ENCODE data around the gene NEK6. TPM values are rescaled to one million over a fixed set of nuclear protein-coding genes. Genes with fewer than 3 reads are reported as not detected.

The NEK6 gene
- total RNA-seq, 1 donor from 2014 or later: 125 TPM

DNA sequence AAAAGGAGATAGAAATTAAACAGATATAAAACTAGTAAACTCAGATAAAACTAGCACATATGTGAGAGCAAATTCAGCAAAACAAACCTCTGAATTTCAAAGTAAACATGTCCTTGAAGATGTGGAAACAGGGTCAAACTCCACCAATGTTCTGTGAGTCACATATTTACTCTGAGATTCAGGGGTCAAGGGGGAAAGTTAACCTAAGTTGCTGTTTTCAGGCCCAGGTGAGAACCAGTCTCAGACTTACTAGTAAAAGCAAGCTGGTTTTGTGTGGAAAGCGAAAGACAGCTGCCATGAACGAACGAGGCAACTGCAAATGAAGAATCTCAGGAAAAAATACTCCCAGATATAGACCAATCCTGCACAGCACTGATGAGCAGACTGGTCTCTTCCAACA is 128.5 kb downstream of the NEK6 start:
- no peak overlapping the region for H3K27ac ChIP-seq
- DNase-seq (no peak), ATAC-seq (peak in 1 of 2 donors; percentile 35)
- H3K36me3 ChIP-seq: peaks cover 32% of the 10 kb centered on the region
- no peaks in the 10 kb centered on the region for H3K27me3 ChIP-seq (ENCODE audit: low read depth)
- intact Hi-C loops (cut with DNase I): no loop called here
- H3K4me3 ChIP-seq: no peak overlapping the region
- peaks cover 21% of the 10 kb centered on the region for H3K4me1 ChIP-seq
- no peaks in the 10 kb centered on the region for H3K9me3 ChIP-seq
- TF ChIP-seq, protein P1, sequence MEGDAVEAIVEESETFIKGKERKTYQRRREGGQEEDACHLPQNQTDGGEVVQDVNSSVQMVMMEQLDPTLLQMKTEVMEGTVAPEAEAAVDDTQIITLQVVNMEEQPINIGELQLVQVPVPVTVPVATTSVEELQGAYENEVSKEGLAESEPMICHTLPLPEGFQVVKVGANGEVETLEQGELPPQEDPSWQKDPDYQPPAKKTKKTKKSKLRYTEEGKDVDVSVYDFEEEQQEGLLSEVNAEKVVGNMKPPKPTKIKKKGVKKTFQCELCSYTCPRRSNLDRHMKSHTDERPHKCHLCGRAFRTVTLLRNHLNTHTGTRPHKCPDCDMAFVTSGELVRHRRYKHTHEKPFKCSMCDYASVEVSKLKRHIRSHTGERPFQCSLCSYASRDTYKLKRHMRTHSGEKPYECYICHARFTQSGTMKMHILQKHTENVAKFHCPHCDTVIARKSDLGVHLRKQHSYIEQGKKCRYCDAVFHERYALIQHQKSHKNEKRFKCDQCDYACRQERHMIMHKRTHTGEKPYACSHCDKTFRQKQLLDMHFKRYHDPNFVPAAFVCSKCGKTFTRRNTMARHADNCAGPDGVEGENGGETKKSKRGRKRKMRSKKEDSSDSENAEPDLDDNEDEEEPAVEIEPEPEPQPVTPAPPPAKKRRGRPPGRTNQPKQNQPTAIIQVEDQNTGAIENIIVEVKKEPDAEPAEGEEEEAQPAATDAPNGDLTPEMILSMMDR (IDR thresholded peaks at IDR 0.05): no peak

DNA sequence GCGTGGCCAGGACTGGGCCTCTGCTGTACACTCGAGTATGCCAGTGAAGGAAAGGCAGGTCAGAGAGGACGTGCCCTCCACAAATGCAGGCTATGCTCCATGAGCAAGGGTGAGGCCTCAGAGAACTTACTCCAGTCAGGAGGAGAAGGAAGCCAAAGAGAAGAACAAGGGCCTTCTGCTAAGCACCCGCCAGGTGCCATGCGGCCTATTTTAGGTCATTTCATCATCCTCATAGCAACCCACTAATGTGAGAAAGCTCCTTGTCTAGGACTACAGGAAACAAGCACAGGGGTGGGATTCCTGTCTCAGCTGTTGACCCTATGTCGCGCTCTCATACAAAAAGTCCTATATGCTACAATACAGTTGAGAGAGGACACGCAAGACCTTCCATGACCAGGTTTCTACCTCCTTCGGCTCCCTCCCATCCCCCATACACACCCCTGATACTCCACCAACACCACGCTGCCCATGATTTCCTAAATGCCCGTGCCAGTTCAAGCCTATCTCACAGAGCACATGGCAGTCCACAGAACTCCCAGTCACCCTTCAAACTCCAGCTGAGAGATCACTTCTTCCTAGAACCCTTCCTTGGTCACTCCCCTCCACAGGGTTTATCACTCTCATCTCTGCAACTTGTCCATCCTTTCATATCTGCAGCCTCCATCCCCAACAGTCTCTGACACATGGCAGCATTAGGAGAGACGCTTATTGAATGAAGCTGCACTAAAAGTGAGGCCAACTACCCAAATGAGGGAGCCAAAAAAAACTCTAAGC is 130.7 kb downstream of the NEK6 start:
- Histone ChIP-seq H3K27me3 (ENCODE audit: low read depth) (no peaks in the 10 kb centered on the region), H3K4me3 (no peak overlapping the region), H3K4me1 (peaks cover 41% of the 10 kb centered on the region), H3K27ac (no peak overlapping the region), H3K36me3 (peaks cover 10% of the 10 kb centered on the region), H3K9me3 (no peaks in the 10 kb centered on the region)
- no peak for ATAC-seq
- intact Hi-C loops (cut with DNase I): no loop called here
- no peak for DNase-seq
- TF ChIP-seq, protein P1 (IDR thresholded peaks at IDR 0.05): no peak

DNA sequence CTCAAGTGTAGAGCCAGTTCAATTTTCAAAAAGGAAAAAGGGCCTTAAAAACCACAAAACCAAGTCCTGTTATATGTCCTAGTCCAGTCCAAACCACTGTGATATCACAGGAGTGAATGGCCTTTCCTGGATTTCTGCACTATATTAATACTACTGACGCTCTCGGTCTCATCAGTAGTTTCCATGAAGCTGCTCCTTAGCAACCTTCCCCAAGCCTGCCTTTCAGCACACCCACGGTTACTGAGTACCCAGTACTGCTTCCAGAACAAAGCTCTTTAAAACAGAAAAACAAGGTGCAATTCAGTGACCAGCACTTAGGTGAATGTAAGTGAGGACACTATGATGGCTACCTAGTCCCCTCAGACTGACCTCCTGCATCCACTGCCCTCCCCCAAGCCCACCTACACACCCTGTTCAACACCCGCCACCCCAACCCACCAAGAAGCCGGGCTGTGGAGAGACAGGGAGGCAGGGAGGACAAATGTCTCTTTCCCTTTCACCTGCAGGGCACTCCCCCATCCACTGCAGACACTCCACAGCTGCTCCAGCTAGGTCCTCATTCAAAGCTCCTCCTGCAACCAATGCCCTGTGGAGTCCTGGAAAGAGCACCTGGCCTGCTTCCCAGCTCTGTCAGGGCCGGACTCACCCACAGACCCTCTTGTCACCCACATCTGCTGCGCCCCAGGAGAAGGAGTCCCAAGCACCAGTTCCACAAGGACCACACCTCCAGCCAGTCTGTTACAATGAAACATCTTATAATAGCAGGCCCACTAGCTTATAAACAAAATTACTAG is 131.6 kb downstream of the NEK6 start:
- no peak overlapping the region for H3K4me3 ChIP-seq
- no peak overlapping the region for H3K27ac ChIP-seq
- TF ChIP-seq, protein P1 (IDR thresholded peaks at IDR 0.05): no peak
- ATAC-seq (peak in 1 of 2 donors; percentile 38), DNase-seq (no peak)
- intact Hi-C loops (cut with DNase I): no loop called here
- no peaks in the 10 kb centered on the region for H3K9me3 ChIP-seq
- peaks cover 41% of the 10 kb centered on the region for H3K4me1 ChIP-seq
- peaks cover 9% of the 10 kb centered on the region for H3K36me3 ChIP-seq
- H3K27me3 ChIP-seq (ENCODE audit: low read depth): no peaks in the 10 kb centered on the region

DNA sequence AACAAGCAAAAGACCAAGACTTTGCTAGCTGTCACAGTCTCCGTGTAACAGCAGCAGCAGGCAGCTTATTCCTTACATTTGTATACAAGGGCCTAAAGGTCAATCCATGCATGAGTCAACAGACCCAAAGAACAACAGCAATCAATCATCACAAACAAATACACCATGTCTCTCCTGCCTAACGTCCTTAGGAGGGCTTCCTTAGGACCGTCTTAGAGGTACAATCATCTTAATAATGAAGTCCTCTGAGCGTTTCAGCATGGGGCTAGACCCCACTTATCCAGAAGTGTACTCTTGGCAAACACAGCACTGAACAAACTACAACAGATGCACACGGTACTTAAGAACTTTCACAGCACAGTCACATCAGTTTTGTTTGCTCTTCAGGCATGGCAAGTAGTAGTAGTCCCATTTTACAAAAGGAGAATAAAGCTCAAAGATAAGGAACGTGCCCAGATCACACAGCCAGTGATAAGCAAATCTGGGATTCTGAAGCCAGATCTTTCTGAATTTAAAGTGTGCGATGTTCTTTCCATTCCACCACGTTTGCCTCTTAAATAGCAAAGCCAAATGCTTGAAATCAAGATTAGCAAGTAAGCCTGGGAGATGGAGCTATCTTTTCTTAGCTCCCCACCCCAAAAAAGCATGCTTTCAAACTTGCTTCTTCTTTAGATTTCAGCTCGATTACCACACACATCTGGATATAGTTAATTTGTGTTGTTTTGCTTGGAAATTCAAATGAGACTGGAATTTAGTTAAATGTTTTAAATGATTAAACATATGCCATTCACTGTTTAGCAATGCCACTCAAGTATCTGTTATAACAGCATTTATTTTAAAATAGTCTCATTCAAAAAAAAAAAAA is 133.3 kb downstream of the NEK6 start:
- no peak overlapping the region for H3K27ac ChIP-seq
- intact Hi-C loops (cut with DNase I): no loop called here
- peaks cover 14% of the 10 kb centered on the region for H3K36me3 ChIP-seq
- H3K4me3 ChIP-seq: no peak overlapping the region
- ATAC-seq (peak; percentile 14 to 66), DNase-seq (no peak)
- H3K4me1 ChIP-seq: peaks cover 39% of the 10 kb centered on the region
- no peaks in the 10 kb centered on the region for H3K27me3 ChIP-seq (ENCODE audit: low read depth)
- H3K9me3 ChIP-seq: no peaks in the 10 kb centered on the region
- TF ChIP-seq, protein P1 (IDR thresholded peaks at IDR 0.05): no peak

DNA sequence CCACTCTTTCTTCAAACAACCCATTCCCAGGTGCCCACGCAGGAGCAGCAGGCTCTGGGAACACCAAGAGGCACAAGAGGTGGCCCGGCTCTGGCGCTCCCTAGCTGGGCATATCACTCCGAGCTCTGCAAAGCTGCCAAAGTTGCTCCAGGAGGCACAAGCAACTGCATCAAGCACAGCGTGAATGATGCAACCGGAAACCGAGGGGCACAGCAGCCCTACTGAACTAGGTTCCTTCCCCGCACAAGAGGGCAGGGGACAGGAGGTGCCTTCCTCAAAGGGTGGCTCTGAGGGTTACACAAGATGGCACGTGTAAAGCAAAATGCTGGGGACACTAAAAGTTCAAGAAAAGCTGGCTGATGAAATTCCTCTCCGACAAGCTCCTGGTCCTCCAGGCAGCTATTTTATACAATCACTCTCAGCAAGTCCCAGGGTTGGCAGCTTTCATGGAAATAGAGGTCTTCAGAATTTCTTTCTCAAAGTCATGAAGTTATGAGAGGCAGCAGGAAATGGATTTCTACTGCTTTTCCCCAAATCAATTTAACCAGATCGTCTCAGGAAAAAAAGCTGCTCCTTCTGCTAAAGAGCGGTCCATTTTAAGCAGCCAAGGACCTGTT is 134.6 kb downstream of the NEK6 start:
- TF ChIP-seq, protein P1 (IDR thresholded peaks at IDR 0.05): no peak
- no peak overlapping the region for H3K27ac ChIP-seq
- no peak overlapping the region for H3K4me3 ChIP-seq
- H3K9me3 ChIP-seq: no peaks in the 10 kb centered on the region
- peaks cover 31% of the 10 kb centered on the region for H3K4me1 ChIP-seq
- DNase-seq (peak; percentile 66), ATAC-seq (peak; percentile 56 to 62)
- H3K27me3 ChIP-seq (ENCODE audit: low read depth): no peaks in the 10 kb centered on the region
- intact Hi-C loops (cut with DNase I): no loop called here
- peaks cover 27% of the 10 kb centered on the region for H3K36me3 ChIP-seq

Data from lower lobe of right lung (tissue), 2 donors.